ENCODE results near the gene TAF7L. TPM values are rescaled to one million over a fixed set of nuclear protein-coding genes. Genes with fewer than 3 reads are reported as not detected.
"Not testable (repeated sequence)": the region's sequence is repeated elsewhere in the genome, so short reads cannot be mapped to it uniquely, and the experiment has no call there.

The TAF7L gene, protein sequence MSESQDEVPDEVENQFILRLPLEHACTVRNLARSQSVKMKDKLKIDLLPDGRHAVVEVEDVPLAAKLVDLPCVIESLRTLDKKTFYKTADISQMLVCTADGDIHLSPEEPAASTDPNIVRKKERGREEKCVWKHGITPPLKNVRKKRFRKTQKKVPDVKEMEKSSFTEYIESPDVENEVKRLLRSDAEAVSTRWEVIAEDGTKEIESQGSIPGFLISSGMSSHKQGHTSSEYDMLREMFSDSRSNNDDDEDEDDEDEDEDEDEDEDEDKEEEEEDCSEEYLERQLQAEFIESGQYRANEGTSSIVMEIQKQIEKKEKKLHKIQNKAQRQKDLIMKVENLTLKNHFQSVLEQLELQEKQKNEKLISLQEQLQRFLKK
- under 1 TPM in 1 of 2 experiments, not detected in 1; 0.15 TPM for total RNA-seq

DNA sequence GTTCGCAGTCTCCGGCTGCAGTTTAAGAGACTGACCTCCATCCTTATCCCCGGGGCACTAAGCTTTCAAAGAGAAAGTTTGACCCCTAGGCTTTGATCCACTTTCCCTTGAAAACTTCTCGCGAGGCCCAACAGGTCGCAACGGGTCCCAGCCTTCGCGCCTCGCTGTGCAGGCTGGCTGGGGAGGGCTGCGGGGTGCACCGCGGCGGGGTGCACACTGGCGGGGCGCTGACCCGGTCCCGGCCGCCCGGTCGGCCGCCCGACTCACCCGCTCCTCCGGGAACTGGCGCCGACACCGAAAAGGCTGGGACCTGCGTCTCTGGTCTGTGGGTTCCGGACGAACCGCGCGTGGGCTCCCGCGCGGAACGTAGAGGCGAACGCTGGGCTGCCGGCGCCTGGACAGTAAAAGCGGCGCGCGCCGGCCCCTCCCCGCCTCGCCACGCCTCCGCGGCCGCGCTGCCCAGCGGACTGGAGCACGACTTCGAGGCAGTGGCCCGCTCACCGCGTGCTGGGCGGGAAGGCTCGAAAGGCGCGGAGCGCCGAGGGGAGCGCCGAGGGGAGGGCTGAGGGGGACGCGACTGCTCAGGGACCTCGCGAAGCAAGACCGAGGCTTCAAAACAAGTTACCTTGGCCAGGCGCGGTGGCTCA, at the start of gene TAF7L:
TAF7L (minus strand) TSS at position 378 of the 647 bp plus-strand sequence. CDS start 3,791 bp downstream, outside the sequence.
- H3K36me3 Mint-ChIP-seq: no peaks in the 10 kb centered on the region
- CTCF ChIA-PET: no interaction called here
- ATAC-seq: no peak
- H3K27ac Mint-ChIP-seq: no peak within 1 kb of the TSS
- DNase-seq: no peak
- H3K4me1 Mint-ChIP-seq: no peaks in the 10 kb centered on the region
- H3K4me3 Mint-ChIP-seq: no peak within 1 kb of the TSS
- H3K9me3 Mint-ChIP-seq (ENCODE audit: low read depth): no peaks in the 10 kb centered on the region
- H3K27me3 Mint-ChIP-seq: peaks cover 7% of the 10 kb centered on the region

DNA sequence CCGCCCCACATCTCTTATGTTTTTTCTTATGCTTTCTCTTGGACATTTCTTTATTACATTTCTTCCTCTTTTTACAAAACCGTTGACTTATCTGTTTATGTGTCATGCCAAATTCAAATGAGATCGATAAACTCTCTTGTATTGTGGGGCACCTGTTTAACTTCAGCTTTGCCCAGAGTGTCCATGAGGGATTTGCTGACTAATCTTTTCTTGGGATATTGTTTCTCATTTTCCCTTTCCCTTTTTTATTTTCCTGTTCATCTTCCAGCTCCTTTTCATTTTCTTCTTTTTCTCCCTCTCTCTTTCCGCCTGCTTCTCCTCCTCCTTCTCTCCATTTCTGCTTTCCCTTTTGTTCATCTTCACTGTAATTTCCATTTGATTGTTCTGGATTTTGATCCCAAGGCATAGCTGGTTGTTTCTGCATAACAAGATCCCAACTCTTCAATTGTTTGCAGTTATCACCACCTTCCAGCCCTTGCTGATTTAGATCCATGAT, 46.7 kb upstream of the TAF7L start:
- peaks cover 2% of the 10 kb centered on the region for H3K36me3 Mint-ChIP-seq
- H3K4me1 Mint-ChIP-seq: peaks cover 4% of the 10 kb centered on the region
- DNase-seq (no peak), ATAC-seq (no peak)
- CTCF ChIA-PET: no interaction called here
- H3K4me3 Mint-ChIP-seq: no peak overlapping the region
- no peaks in the 10 kb centered on the region for H3K27me3 Mint-ChIP-seq
- H3K27ac Mint-ChIP-seq: no peak overlapping the region
- no peaks in the 10 kb centered on the region for H3K9me3 Mint-ChIP-seq (ENCODE audit: low read depth)

- H3K9me3 Mint-ChIP-seq (ENCODE audit: low read depth); H3K36me3 Mint-ChIP-seq; H3K4me3 Mint-ChIP-seq; CTCF ChIA-PET; DNase-seq; H3K4me1 Mint-ChIP-seq; H3K27me3 Mint-ChIP-seq; H3K27ac Mint-ChIP-seq; ATAC-seq: not testable (repeated sequence)
Measured at GRCh38 chrX:101334310-101334709, 43.2 kb upstream of the TAF7L start.

- H3K4me1 Mint-ChIP-seq: not testable (repeated sequence)
Measured at GRCh38 chrX:101326600-101326999, 35.5 kb upstream of the TAF7L start.

DNA sequence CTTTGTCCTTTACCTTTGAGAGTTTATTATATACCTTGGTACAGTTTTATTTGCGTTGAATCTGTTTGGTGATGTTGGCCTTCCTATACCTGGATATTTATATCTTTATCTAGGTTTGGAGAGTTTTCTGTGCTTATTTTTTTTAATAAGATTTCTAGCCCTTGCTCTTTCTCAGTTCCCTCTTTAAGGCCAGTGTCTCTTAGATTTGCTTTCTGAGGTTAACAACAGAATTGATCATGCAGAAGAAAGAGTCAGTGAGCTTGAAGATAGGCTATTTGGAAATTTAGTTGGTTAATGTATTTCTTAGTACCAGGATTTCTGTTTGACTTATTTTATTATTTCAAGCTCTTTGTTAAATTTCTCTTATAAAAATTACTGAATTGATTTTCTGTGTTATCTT, 12.7 kb upstream of the TAF7L start:
- Mint-ChIP-seq H3K36me3 (no peaks in the 10 kb centered on the region), H3K4me3 (no peak overlapping the region), H3K27me3 (no peaks in the 10 kb centered on the region), H3K27ac (no peak overlapping the region), H3K9me3 (ENCODE audit: low read depth) (no peaks in the 10 kb centered on the region), H3K4me1 (no peaks in the 10 kb centered on the region)
- DNase-seq: no peak
- CTCF ChIA-PET: no interaction called here
- ATAC-seq: no peak

More at GRCh38 chrX:101326600-101326999, 35.5 kb upstream of the TAF7L start:
- H3K9me3 Mint-ChIP-seq (ENCODE audit: low read depth); H3K4me3 Mint-ChIP-seq; H3K27me3 Mint-ChIP-seq; DNase-seq; ATAC-seq; H3K36me3 Mint-ChIP-seq; CTCF ChIA-PET; H3K27ac Mint-ChIP-seq: not testable (repeated sequence)

GRCh38 chrX:101295603-101296002, 4.5 kb upstream of the TAF7L start:
- H3K4me1 Mint-ChIP-seq; H3K4me3 Mint-ChIP-seq; ATAC-seq; H3K27ac Mint-ChIP-seq; CTCF ChIA-PET; DNase-seq; H3K9me3 Mint-ChIP-seq (ENCODE audit: low read depth); H3K36me3 Mint-ChIP-seq; H3K27me3 Mint-ChIP-seq: not testable (repeated sequence)

DNA sequence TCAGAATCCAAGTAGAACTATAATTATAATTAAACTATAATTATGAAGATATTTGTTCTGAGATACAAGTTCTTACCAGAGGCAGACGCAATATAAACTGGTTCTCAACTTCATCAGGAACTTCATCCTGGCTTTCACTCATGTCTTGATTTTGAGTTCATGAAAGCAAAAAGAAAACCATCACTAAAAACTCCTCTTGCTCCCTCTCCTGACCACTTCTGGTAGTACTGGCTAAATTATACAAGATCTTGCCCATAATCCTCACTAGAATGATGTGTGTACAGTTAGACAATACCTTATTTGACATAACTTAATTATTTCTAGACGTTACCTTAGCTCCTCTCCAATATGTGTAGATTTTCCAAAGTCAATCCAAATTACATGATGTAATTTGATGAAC, 3.7 kb downstream of the TAF7L start:
- Mint-ChIP-seq H3K4me3 (no peak overlapping the region), H3K27ac (no peak overlapping the region), H3K27me3 (peaks cover 3% of the 10 kb centered on the region), H3K4me1 (no peaks in the 10 kb centered on the region), H3K36me3 (no peaks in the 10 kb centered on the region), H3K9me3 (ENCODE audit: low read depth) (no peaks in the 10 kb centered on the region)
- no peak for ATAC-seq
- no peak for DNase-seq
- CTCF ChIA-PET: no interaction called here

DNA sequence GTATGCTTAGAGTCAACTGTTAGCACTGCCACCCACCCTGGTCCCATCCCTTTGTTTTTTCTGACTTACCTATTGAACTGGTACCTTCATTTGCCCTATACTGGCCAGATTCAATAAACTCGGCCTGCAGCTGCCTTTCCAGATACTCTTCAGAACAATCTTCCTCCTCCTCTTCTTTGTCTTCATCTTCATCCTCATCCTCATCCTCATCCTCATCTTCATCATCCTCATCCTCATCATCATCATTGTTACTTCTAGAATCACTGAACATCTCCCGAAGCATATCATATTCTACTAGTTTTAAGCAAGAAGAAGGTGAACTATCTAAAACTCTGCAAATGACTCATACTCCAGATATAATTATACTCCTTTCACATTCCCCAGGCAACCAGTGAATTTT, 14.9 kb downstream of the TAF7L start:
- CTCF ChIA-PET: no interaction called here
- Mint-ChIP-seq H3K36me3 (no peaks in the 10 kb centered on the region), H3K27ac (no peak overlapping the region), H3K4me1 (no peaks in the 10 kb centered on the region), H3K4me3 (no peak overlapping the region), H3K27me3 (peaks cover 3% of the 10 kb centered on the region), H3K9me3 (ENCODE audit: low read depth) (no peaks in the 10 kb centered on the region)
- DNase-seq: no peak
- no peak for ATAC-seq

- Mint-ChIP-seq H3K9me3 (ENCODE audit: low read depth) (no peaks in the 10 kb centered on the region), H3K27ac (no peak overlapping the region), H3K27me3 (peaks cover 7% of the 10 kb centered on the region), H3K4me3 (no peak overlapping the region), H3K36me3 (no peaks in the 10 kb centered on the region), H3K4me1 (no peaks in the 10 kb centered on the region)
- ATAC-seq (no peak), DNase-seq (no peak)
- CTCF ChIA-PET: no interaction called here
Measured at GRCh38 chrX:101274198-101274597, 16.9 kb downstream of the TAF7L start.

DNA sequence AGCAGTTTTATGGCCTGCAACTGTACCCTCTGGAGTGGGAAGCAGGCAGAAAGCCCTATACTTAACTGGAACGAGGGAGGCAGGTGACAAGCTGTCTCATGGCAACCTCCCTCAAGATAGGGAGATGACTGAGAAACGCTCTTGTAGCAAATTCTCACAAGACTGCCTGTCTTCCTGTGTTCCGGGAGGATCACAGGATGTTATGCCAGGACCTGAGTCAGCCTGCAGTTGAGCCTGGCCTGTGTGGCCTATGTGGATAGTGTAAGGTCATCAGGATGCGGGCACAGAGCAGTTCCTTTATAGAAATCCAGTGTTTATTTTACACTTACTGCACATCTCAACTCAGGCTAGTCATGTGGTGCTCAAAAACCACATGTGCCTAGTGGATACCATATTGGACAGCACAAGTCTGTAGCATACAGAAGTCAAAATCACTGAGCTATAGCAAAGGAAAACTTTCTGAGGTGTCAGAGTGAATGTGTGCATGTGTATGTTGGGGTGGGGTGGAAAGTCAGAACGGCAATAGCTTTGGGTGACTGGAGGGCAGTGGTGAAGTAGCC, 25.2 kb downstream of the TAF7L start:
- Mint-ChIP-seq H3K27me3 (peaks cover 4% of the 10 kb centered on the region), H3K36me3 (no peaks in the 10 kb centered on the region), H3K9me3 (ENCODE audit: low read depth) (no peaks in the 10 kb centered on the region), H3K4me1 (no peaks in the 10 kb centered on the region), H3K4me3 (no peak overlapping the region), H3K27ac (no peak overlapping the region)
- CTCF ChIA-PET: no interaction called here
- no peak for ATAC-seq
- DNase-seq: no peak

- DNase-seq: no peak
- Mint-ChIP-seq H3K27me3 (no peaks in the 10 kb centered on the region), H3K4me3 (no peak overlapping the region), H3K9me3 (ENCODE audit: low read depth) (no peaks in the 10 kb centered on the region), H3K4me1 (no peaks in the 10 kb centered on the region), H3K36me3 (no peaks in the 10 kb centered on the region), H3K27ac (no peak overlapping the region)
- ATAC-seq: no peak
- CTCF ChIA-PET: no interaction called here
Measured at GRCh38 chrX:101263766-101264165, 27.4 kb downstream of the TAF7L start.

DNA sequence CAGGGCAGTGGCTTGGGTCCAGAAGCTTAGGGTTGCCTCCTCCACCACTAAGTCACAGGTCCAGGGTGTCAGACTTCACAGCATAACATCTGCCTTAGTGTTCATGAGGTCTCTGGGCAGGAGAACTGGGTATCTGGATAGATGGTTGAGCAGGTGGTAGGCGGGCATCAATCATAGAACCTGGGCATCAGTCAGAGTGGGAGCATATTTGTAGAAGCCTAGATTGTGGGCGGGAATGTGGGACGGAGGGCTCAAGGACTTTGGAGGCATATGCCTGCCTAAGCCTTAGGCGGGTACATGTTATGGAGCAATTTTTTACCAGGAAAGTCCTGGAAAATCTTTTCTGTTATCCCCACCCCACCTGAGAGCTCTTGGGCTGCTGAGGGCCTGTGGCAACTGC, 28.5 kb downstream of the TAF7L start:
- CTCF ChIA-PET: no interaction called here
- no peak for ATAC-seq
- H3K4me1 Mint-ChIP-seq: peaks cover 7% of the 10 kb centered on the region
- H3K36me3 Mint-ChIP-seq: no peaks in the 10 kb centered on the region
- H3K27me3 Mint-ChIP-seq: no peaks in the 10 kb centered on the region
- no peak overlapping the region for H3K27ac Mint-ChIP-seq
- no peak for DNase-seq
- H3K9me3 Mint-ChIP-seq (ENCODE audit: low read depth): no peaks in the 10 kb centered on the region
- H3K4me3 Mint-ChIP-seq: no peak overlapping the region

GRCh38 chrX:101260435-101260834, 30.7 kb downstream of the TAF7L start:
- H3K36me3 Mint-ChIP-seq: no peaks in the 10 kb centered on the region

GRCh38 chrX:101258259-101258581, 32.9 kb downstream of the TAF7L start:
- Mint-ChIP-seq H3K27ac (no peak overlapping the region), H3K4me3 (no peak overlapping the region), H3K27me3 (no peaks in the 10 kb centered on the region), H3K4me1 (peaks cover 12% of the 10 kb centered on the region), H3K36me3 (no peaks in the 10 kb centered on the region), H3K9me3 (ENCODE audit: low read depth) (no peaks in the 10 kb centered on the region)
- CTCF ChIA-PET: no interaction called here
- no peak for ATAC-seq
- DNase-seq: no peak

More at GRCh38 chrX:101260435-101260834, 30.7 kb downstream of the TAF7L start:
- ATAC-seq (no peak), DNase-seq (no peak)
- Mint-ChIP-seq H3K4me1 (peaks cover 12% of the 10 kb centered on the region), H3K27me3 (no peaks in the 10 kb centered on the region), H3K27ac (no peak overlapping the region), H3K9me3 (ENCODE audit: low read depth) (no peaks in the 10 kb centered on the region), H3K4me3 (no peak overlapping the region)
- CTCF ChIA-PET: no interaction called here

All from activated CD8-positive, alpha-beta memory T cell treated with anti-CD3 and anti-CD28 coated beads, Interleukin-2, amount 10 ng/mL, durations not matched to agents 7 days and 5 days (primary cell).